Right cardiac atrium (tissue), 5 donors: ENCODE results near the gene MBD3L4. TPM values are rescaled to one million over a fixed set of nuclear protein-coding genes. Genes with fewer than 3 reads are reported as not detected.
"Not testable (repeated sequence)": the region's sequence is repeated elsewhere in the genome, so short reads cannot be mapped to it uniquely, and the experiment has no call there.

Experiments used
- ATAC-seq, 2 donors: fragments of 200-7000 bp; cut with Tn5 transposase; one replicate each; pipeline versions ENCODE4 v1.8.0 to v1.9.1; 2020; ENCODE audit warnings: moderate library complexity in 2 of 2, mild to moderate bottlenecking in 1 of 2
- DNase-seq, 3 donors: peaks; one replicate each; pipeline ENCODE4 v3.0.0-alpha.2; 2020
- H3K27ac ChIP-seq: one replicate; pipeline ENCODE4 v1.5.1; 2013; ENCODE audit warnings: mild to moderate bottlenecking, low read length, control low read depth, moderate library complexity
- H3K27me3 ChIP-seq: one replicate; pipeline ENCODE4 v1.6.1; 2013; ENCODE audit not compliant: control insufficient read depth, insufficient read depth
- H3K4me1 ChIP-seq: one replicate; pipeline ENCODE4 v1.6.1; 2013; ENCODE audit warnings: low read length; ENCODE audit not compliant: control insufficient read depth, insufficient read depth
- H3K4me3 ChIP-seq: one replicate; pipeline ENCODE4 v1.5.1; 2013; ENCODE audit warnings: low read length, control low read depth
- H3K9me3 ChIP-seq: one replicate; pipeline ENCODE4 v1.6.1; 2013; ENCODE audit warnings: low read length; ENCODE audit not compliant: control insufficient read depth
- WGBS: extraction: QIAGEN DNeasy Blood & Tissue Kit; methylation state at CpG from one replicate; pipeline ENCODE4 v1.1.7; 2013; 5-methylcytosine and 5-hydroxymethylcytosine counted together
- intact Hi-C, 4 donors: fragments of 100-400 bp; cut with DNase I; formaldehyde crosslinking; loops; one replicate each; pipeline versions ENCODE4 v1.11.0 to v1.14.0; 2022 to 2023
- polyA plus RNA-seq: library from polyadenylated mRNA; stranded (reverse); fragments of 200-250 nt; gene quantifications from one replicate; pipeline ENCODE4 v1.2.3, GENCODE V29; 2013
- total RNA-seq, 4 donors: library from RNA; stranded (reverse); fragmentation: NEBNext Ultra II Directional; extraction: Animal tissue kit (Norgen Biotek cat#: 25700); gene quantifications; one replicate each; pipeline ENCODE4 v1.2.1, GENCODE V29; 2021
- donor health status: healthy with polysubstance abuse.
- donor health status: DM: no; HTN: yes; CAD: no.
- donor health status: DM: no; HTN: no; CAD: no.
- donor health status: DM: no; HTN: yes; CAD: no; lungs with severe emphysema.
- donor health status: DM: yes; HTN: yes; CAD: no.

Gene MBD3L4
- total and polyA plus RNA-seq, 5 donors: not detected

DNA sequence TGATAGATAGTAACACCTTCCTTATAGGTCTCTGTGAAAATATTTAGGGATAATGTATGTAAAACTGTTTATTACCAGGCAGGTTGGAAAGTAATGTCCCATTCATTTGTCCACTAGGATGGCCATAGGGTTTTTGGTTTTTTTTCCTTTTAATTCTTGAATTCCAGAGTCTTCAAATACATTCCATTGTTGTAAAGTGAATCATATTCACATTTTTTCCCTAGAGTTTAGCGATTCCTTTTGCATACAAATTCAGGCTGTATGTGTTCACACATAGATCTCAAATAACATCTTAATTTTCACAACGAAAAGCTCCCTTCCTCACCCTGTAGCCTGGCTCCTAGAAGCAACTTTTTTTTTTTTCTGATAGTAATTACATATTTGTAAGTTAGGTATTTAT, 27.7 kb upstream of the MBD3L4 start:
- H3K4me3 ChIP-seq: no peak overlapping the region
- DNase-seq (no peak), ATAC-seq (no peak)
- peaks cover 2% of the 10 kb centered on the region for H3K9me3 ChIP-seq
- WGBS: 80% methylated on average over 2 of the region's 2 CpGs
- no peak overlapping the region for H3K27ac ChIP-seq
- no peaks in the 10 kb centered on the region for H3K27me3 ChIP-seq
- peaks cover 3% of the 10 kb centered on the region for H3K4me1 ChIP-seq
- intact Hi-C loops: no loop called here

DNA sequence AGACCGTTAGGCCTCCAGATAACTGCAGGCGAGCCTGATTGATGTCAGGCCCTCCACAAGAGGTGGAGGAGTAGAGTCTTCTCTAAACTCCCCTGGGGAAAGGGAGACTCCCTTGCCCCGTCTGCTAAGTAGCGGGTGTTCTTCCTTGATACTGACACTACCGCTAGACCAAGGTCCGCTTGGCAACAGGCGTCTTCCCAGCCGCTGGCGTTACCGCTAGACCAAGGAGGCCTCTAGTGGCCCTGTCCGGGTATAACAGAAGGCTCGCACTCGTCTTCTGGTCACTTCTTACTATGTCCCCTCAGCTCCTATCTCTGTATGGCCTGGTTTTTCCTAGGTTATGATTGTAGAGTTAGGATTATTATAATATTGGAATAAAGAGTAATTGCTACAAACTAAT, 27.1 kb upstream of the MBD3L4 start:
- H3K9me3 ChIP-seq: not testable (repeated sequence)

DNA sequence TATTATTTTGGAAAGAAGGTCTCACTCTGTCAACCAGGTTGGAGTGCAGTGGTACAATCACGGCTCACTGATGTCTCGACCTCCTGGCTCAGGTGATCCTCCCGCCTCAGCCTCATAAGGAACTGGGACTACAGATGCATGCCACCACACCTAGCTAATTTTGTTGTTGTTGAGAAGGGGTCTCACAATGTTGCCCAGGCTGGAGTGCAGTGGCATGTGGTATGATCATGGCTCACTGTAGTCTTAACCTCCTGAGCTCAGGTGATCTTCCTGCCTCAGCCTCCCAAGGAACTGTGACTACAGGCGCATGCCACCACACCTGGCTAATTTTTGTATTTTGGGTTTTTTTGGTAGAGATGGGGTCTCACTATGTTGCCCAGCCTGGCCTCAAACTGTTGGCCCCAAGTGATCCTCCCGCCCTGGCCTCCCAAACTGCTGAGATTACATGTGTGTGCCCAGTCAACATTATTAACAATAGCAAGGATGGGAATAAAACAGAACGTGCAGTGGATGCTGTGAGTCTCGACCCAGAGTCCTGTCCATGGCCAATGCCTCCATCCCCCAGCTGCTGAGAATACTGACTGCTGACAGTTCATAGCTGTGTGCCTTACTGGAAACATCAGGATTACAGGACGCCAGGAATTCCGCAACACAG, 23.9 kb upstream of the MBD3L4 start:
- no peak for ATAC-seq
- Histone ChIP-seq H3K27ac (no peak overlapping the region), H3K4me3 (no peak overlapping the region), H3K9me3 (no peaks in the 10 kb centered on the region), H3K27me3 (no peaks in the 10 kb centered on the region), H3K4me1 (no peaks in the 10 kb centered on the region)
- DNase-seq: no peak
- WGBS: 91% methylated on average over 9 of the region's 9 CpGs
- intact Hi-C loops: no loop called here

More for the DNA sequence above, 27.1 kb upstream of the MBD3L4 start:
- H3K27ac ChIP-seq, intact Hi-C loops, H3K27me3 ChIP-seq, H3K4me3 ChIP-seq, ATAC-seq, H3K4me1 ChIP-seq: not testable (repeated sequence)
- WGBS: 47% methylated on average over 13 of the region's 13 CpGs
- DNase-seq: peak in 1 of 3 donors; percentile 44

DNA sequence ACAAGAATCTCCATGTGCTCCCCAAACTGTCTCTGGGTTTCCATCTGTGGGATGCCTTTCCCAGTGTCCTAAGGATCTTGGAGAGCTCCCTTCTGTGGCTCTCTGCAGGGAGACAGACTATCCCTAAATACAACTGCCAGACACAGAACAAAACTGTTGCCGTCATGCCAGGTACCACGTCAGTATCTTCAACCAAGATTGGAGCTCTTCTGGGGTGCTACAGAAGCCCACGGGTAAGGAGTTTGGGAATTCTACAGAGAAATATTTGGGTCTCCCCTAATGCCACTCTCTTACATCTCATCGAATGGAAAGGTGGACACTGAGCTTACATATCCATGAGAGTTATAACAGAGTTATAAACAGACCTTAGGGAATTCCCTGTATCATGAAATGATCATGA, 23.4 kb upstream of the MBD3L4 start:
- WGBS: 84% methylated on average over 4 of the region's 4 CpGs
- intact Hi-C loops: no loop called here
- Histone ChIP-seq H3K4me1 (no peaks in the 10 kb centered on the region), H3K4me3 (no peak overlapping the region), H3K9me3 (no peaks in the 10 kb centered on the region), H3K27me3 (no peaks in the 10 kb centered on the region), H3K27ac (no peak overlapping the region)
- no peak for DNase-seq
- no peak for ATAC-seq

DNA sequence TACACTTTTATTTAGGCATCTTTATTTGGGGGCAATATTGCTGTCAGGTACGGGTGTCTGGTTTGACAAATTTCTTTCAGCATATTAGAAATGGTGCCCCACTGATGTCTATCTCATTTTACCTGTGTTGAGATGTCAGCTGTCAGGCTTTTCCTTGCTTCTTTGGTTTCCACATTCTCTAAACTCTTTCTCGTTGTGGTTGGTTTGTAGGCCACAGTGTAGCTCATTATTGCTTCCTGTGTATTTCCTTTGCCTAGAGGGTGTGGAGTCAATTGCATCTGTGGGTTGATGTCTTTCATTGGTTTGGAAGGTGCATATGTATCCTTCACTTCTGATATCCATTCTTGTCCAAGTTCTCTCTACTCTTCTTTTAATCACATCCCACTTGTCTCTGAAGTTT, 20.0 kb upstream of the MBD3L4 start:
- ATAC-seq, intact Hi-C loops, H3K27me3 ChIP-seq, H3K4me3 ChIP-seq, H3K9me3 ChIP-seq, DNase-seq, H3K27ac ChIP-seq, H3K4me1 ChIP-seq: not testable (repeated sequence)
- WGBS: 49% methylated on average over 1 of the region's 2 CpGs

DNA sequence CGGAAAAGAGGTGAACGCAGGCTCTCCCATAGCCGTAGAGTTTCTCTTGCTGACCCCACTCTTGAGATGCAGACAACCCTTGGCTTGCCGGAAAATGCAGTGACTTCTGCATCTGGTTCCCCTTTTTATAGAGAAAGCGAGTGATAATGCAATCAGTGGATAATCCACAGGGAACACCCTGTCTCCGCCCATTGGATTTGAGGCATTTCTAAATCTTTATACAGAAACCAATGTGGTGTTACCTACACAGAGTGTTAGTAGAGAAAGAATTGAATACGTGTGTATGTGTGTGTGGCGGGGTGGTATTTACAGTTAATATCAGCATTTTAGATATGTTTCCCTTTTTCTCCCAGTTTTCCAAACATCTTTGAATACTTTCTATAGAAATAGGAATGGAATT, 18.6 kb upstream of the MBD3L4 start, which contains the start of gene MBD3L3:
Gene MBD3L3, minus strand, starts transcription at position 101 of the 400 bp plus-strand sequence. Its CDS starts 71 bp downstream, at position 30.
- intact Hi-C loops, H3K4me1 ChIP-seq, H3K27ac ChIP-seq, H3K4me3 ChIP-seq, ATAC-seq, H3K27me3 ChIP-seq, DNase-seq, H3K9me3 ChIP-seq: not testable (repeated sequence)
- no CpG with 5 or more reads among the region's 8 CpGs for WGBS

DNA sequence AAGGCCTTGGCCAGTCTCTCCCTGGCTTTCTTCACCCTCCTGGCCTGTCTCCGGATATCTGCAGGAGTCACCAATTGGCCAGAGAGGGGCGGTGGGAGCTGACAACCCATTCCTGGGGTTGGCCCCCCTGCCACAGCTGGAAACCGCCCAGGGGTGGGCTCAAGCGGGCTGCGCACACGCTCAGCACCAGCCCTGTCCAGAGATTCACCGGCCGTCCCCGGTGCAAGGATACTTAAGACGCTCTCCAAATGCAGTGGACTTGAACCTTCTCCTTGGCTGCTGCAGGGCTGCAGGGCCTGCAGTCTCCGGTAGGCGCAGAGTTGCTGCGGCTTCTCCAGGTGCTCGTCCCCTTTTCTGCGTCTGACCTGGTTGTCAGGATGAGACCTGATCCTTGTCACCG, 16.4 kb upstream of the MBD3L4 start:
- H3K4me1 ChIP-seq, H3K4me3 ChIP-seq, H3K27me3 ChIP-seq, H3K9me3 ChIP-seq, DNase-seq, H3K27ac ChIP-seq, ATAC-seq, intact Hi-C loops: not testable (repeated sequence)
- 81% methylated on average over 8 of the region's 16 CpGs for WGBS

DNA sequence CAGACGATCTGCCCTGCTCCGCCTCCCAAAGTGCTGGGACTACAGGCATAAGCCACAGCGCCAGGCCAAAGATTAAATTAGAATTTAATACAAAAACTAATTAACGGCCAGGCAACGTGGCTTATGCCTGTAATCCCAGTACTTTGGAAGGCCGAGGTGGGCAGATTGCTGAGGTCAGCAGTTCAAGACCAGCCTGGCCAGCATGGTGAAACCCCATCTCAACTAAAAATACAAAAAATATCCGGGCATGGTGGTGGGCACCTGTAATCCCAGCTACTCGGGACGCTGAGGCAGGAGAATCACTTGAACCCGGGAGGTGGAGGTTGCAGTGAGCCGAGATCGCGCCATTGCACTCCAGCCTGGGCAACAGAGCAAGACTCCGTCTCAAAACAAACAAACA, 15.7 kb upstream of the MBD3L4 start:
- H3K4me3 ChIP-seq, ATAC-seq, DNase-seq, H3K4me1 ChIP-seq, H3K27ac ChIP-seq, H3K27me3 ChIP-seq, H3K9me3 ChIP-seq, intact Hi-C loops: not testable (repeated sequence)
- 90% methylated on average over 12 of the region's 14 CpGs for WGBS

DNA sequence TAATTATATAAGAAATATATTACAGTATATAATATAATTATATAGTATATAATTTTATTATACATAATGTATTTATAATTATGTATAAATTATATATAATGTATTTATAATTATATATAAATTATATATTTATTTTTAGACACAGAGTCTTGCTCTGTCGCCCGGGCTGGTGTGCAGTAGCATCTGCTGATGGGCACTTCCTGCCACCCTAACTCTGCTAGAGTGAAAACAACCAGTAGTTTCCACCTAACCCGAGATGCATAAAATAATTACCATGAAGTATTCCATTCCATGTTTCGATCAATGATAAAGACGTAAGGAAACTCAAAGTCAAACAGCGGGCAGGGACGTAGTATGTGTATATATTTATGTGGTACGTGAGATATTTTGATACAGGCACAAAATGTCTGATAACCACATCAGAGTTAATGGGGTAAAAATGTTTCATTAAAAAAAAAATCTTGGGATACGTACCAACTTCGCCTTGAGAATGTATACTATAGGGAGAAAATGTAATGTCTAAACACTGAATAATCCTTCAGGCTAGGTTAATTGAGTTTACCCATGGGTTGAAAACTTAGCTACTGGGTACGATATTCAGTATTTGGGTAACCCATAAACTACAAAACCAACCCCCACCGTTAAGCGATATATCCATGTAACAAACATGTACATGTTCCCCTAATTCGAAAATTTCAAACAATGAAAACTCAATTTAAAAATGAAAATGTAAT, 14.8 kb upstream of the MBD3L4 start:
- H3K27me3 ChIP-seq, H3K4me3 ChIP-seq, ATAC-seq, H3K9me3 ChIP-seq, H3K4me1 ChIP-seq, DNase-seq, H3K27ac ChIP-seq, intact Hi-C loops: not testable (repeated sequence)
- 95% methylated on average over 12 of the region's 14 CpGs for WGBS

DNA sequence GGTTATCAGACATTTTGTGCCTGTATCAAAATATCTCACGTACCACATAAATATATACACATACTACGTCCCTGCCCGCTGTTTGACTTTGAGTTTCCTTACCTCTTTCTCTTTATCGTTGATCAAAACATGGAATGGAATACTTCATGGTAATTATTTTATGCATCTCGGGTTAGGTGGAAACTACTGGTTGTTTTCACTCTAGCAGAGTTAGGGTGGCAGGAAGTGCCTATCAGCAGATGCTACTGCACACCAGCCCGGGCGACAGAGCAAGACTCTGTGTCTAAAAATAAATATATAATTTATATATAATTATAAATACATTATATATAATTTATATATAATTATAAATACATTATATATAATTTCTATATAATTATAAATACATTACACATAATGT, 12.9 kb upstream of the MBD3L4 start:
- 83% methylated on average over 7 of the region's 7 CpGs for WGBS
- H3K9me3 ChIP-seq, ATAC-seq, H3K27me3 ChIP-seq, H3K27ac ChIP-seq, DNase-seq, intact Hi-C loops, H3K4me3 ChIP-seq, H3K4me1 ChIP-seq: not testable (repeated sequence)

DNA sequence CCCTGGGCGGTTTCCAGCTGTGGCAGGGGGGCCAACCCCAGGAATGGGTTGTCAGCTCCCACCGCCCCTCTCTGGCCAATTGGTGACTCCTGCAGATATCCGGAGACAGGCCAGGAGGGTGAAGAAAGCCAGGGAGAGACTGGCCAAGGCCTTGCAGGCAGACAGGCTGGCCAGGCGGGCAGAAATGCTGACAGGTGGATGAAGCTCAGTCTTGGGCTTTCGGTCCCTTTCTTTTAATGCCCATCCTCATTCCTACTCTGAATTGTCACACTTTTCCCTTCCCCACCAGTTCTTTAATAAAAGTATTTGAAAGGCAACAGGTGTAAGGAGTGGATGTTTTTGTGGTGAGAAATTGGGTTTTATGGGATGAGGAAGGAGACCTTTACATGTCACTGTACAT, 11.4 kb upstream of the MBD3L4 start:
- H3K27ac ChIP-seq, ATAC-seq, intact Hi-C loops, H3K4me1 ChIP-seq, H3K27me3 ChIP-seq, H3K9me3 ChIP-seq, H3K4me3 ChIP-seq: not testable (repeated sequence)
- 89% methylated on average over 2 of the region's 5 CpGs for WGBS
- peak in 1 of 3 donors; percentile 30 for DNase-seq
